ENCODE data around the gene PRUNE2.

DNA sequence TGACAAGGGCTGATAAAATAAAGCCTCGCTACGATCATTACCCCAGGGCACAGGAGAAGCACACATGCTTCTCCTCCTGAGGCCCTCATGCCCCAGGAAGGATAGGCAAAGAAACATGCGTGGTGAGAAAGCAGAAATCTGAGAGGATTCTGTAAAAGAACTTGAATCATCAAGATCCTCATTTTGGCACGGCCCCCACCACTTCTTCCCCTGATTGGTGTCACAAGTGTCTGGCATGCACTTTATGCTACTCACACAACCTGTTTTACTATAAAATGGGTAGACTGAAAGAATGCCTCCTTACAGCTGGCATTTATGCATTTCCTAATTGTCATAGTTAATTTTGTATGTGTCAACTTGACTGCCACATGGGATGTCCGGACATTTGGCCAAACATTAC is 109.6 kb downstream of the PRUNE2 start:
- TF ChIP-seq, protein P1, sequence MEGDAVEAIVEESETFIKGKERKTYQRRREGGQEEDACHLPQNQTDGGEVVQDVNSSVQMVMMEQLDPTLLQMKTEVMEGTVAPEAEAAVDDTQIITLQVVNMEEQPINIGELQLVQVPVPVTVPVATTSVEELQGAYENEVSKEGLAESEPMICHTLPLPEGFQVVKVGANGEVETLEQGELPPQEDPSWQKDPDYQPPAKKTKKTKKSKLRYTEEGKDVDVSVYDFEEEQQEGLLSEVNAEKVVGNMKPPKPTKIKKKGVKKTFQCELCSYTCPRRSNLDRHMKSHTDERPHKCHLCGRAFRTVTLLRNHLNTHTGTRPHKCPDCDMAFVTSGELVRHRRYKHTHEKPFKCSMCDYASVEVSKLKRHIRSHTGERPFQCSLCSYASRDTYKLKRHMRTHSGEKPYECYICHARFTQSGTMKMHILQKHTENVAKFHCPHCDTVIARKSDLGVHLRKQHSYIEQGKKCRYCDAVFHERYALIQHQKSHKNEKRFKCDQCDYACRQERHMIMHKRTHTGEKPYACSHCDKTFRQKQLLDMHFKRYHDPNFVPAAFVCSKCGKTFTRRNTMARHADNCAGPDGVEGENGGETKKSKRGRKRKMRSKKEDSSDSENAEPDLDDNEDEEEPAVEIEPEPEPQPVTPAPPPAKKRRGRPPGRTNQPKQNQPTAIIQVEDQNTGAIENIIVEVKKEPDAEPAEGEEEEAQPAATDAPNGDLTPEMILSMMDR (IDR thresholded peaks at IDR 0.05): no peak
- no peak for TF ChIP-seq EP300 (IDR thresholded peaks at IDR 0.05)
- no peak for TF ChIP-seq POLR2A (IDR thresholded peaks at IDR 0.05)
- no peak for TF ChIP-seq POLR2AphosphoS5 (IDR thresholded peaks at IDR 0.05)

All from upper lobe of left lung (tissue), 4 donors.